ENCODE results near the gene ARHGAP8.

- TF ChIP-seq CTCF (IDR thresholded peaks at IDR 0.05; ENCODE audit: poor library complexity, severe bottlenecking) (no peak), POLR2AphosphoS5 (IDR thresholded peaks at IDR 0.05) (no peak), EP300 (conservative IDR thresholded peaks at IDR 0.05; ENCODE audit: poor library complexity, severe bottlenecking) (no peak), EZH2 (IDR thresholded peaks at IDR 0.05; ENCODE audit: borderline replicate concordance, insufficient read depth, low read length, poor library complexity, severe bottlenecking) (no peak), TAF1 (IDR thresholded peaks at IDR 0.05; ENCODE audit: low read depth) (no peak), REST (IDR thresholded peaks at IDR 0.05; ENCODE audit: borderline replicate concordance) (no peak), RAD21 (conservative IDR thresholded peaks at IDR 0.05) (no peak), SMC3 (conservative IDR thresholded peaks at IDR 0.05; ENCODE audit: poor library complexity) (no peak), MXI1 (conservative IDR thresholded peaks at IDR 0.05; ENCODE audit: poor library complexity, severe bottlenecking) (no peak)
These were observed 39.4 kb upstream of the ARHGAP8 start for GRCh38 chr22:44712962-44713361.

All from neural cell (in vitro differentiated cells).